ENCODE measurements around the gene FN3KRP.

Gene FN3KRP

DNA sequence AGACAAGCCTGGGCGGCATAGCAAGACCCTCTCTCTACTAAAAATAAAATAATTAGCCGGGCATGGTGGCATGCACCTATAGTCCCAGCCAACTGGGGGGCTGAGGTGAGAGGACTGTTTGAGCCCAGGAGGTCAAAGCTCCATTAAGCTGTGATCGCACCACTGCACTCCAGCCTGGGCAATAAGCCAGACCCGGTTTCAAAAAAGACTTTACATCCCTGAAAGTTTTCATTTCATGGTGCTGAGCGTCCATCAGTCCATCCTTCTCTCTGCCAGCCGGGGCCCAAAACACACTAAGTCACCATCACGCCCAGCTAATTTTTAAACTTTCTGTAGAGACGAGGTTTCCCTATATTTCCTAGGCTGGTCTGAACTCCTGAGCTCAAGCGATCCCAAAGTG is 28.6 kb upstream of the FN3KRP start:
- no peak for DNase-seq

DNA sequence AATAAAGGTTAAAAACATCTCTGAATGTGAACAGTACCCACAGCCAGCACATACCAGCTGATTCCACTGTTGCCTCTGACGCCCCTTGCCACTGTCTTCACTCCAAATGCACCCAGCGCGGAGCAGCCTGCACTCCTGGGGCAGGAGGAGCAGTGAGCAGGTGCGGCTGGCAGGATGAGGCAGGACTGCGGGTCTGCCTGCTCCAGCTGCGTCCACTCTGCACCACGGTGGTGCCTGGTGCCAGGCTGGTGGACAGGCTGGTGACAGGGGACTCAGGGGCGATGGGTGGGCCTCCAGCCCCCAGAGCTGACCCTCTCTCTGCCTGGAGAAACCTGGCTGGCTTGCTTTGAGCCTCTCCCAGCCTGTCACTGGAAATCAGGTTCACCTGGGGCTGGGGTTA is 27.4 kb upstream of the FN3KRP start:
- DNase-seq = no peak

- no peak for DNase-seq
These were observed 25.6 kb upstream of the FN3KRP start for GRCh38 chr17:82690786-82691489.

- no peak for DNase-seq
These were observed 24.8 kb upstream of the FN3KRP start for GRCh38 chr17:82691714-82692113.

- DNase-seq = no peak
These were observed 24.2 kb upstream of the FN3KRP start for GRCh38 chr17:82692268-82692667.

GRCh38 chr17:82693168-82693867 is 23.2 kb upstream of the FN3KRP start:
- no peak for DNase-seq

DNA sequence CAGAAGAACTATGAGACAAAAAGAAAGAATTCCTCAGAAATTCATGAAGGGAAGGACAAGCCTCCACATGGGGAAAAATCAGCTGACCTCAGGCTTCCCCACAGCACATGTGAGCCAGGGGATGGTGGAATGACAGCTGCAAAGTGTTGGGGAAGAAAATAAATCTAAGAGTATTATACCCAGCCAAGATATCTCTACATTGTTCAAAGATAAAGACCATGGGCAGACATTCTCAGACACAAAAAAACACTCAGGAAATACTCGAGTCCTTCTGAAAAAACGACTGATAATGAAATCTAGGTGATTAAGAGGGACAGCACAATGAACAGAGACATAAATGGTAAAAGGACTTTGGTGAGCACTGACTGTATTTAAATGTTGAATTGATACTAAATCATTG is 21.9 kb upstream of the FN3KRP start:
- no peak for DNase-seq

GRCh38 chr17:82696259-82696658 is 20.2 kb upstream of the FN3KRP start:
- DNase-seq = no peak

GRCh38 chr17:82696916-82697807 is 19.3 kb upstream of the FN3KRP start:
- no peak for DNase-seq

DNA sequence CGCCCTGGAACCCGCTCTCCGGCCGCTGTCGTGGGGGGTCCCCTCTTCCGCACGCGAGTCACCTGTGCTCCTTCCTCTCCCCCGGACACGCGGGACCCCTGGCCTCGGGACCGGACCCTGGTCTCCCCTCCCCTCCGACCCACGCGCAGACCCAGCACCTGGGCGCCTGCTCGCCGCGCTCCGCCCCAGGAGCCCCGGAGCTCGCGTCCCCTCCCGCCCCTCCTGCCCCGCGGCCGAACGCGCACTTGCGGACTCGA is 18.8 kb upstream of the FN3KRP start:
- DNase-seq = no peak

GRCh38 chr17:82698065-82698973 is 18.2 kb upstream of the FN3KRP start, which contains the start of gene RAB40B:
TSS of gene RAB40B (minus strand) at chr17:82698698. CDS start at chr17:82698596, 102 bp downstream.
- DNase-seq = peak; percentile 92

- DNase-seq = no peak
These were observed 17.5 kb upstream of the FN3KRP start for GRCh38 chr17:82698974-82699442.

- no peak for DNase-seq
These were observed 17.0 kb upstream of the FN3KRP start for GRCh38 chr17:82699551-82699950.

- no peak for DNase-seq
These were observed 14.1 kb upstream of the FN3KRP start for GRCh38 chr17:82702231-82702927.

- no peak for DNase-seq
These were observed 13.3 kb upstream of the FN3KRP start for GRCh38 chr17:82703036-82703745.

GRCh38 chr17:82703935-82704865 is 12.3 kb upstream of the FN3KRP start:
- DNase-seq = no peak

DNA sequence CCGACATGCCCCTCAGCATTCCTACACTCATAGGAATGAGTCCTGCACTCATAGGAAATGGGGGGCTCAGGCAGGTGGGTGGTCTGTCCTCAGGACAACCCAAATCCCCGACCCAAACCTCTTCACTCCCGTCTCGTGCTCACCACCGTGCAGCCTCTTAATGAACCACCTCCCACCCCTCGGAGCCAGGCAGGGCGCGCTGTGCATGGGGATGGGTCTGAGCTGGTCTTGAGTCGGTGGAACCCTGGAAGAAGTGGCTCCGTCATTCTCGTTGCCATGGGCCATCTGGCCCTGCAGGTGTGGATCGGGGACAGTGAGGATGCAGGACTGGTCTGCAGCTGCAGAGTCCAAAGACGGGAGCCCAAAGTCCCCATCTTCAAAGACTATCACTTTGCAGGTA is 11.6 kb upstream of the FN3KRP start:
- DNase-seq = no peak

- DNase-seq = no peak
These were observed 10.8 kb upstream of the FN3KRP start for GRCh38 chr17:82705756-82706155.

DNA sequence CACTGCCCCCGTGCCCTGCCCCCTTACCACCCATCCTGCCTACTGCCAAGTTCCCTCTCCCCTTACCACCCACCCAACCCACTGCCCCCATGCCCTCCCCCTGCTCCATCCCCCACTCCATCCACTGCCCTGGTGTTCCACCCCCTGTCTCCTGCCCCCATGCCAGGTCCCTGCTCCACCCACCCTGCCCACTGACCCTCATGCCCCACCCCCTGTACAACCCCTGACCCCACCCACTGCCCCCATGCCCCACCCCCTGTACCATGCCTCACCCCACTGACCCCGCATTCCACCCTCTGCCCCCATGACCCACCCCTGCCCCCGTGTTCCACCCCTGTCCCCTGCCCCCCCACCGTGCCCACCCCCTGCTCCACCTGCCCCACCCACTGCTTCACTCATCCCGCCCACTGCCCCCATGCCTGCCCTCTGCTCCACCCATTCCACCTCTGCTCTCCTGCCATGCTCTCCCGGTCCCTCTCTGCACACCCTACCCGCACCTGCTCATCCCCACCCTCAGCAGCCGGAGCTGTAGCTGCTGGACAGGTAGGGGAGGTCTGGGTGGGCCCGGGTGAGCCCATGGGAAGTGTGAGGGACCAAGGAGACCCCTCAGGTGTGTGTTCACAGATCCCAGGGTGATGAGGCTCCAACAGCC is 7.4 kb upstream of the FN3KRP start:
- DNase-seq = no peak
